ENCODE measurements around the gene TTC14.

- no peak for TF ChIP-seq RFX1 (IDR thresholded peaks at IDR 0.05)
- TF ChIP-seq ZNF583 (CRISPR knock-in tag; IDR thresholded peaks at IDR 0.05) = no peak
- no peak for TF ChIP-seq CTCF (IDR thresholded peaks at IDR 0.05 in 2 of 3, conservative IDR thresholded peaks at IDR 0.05 in 1 of 3; ENCODE audit: insufficient read depth in 2 of 3, low read depth in 1 of 3, low read length in 3 of 3)
- TF ChIP-seq MLLT1 (IDR thresholded peaks at IDR 0.05) = no peak
- TF ChIP-seq SOX6 (IDR thresholded peaks at IDR 0.05) = no peak
- no peak for TF ChIP-seq ZC3H8 (IDR thresholded peaks at IDR 0.05)
- no peak for TF ChIP-seq CBX8 (IDR thresholded peaks at IDR 0.05; ENCODE audit: borderline replicate concordance, extremely low read depth, low read depth, low read length, poor library complexity, severe bottlenecking)
- no peak for TF ChIP-seq ZBTB40 (IDR thresholded peaks at IDR 0.05)
- no peak for TF ChIP-seq ZBTB40 (CRISPR knock-in tag; IDR thresholded peaks at IDR 0.05)
- no peak for TF ChIP-seq SRSF1 (IDR thresholded peaks at IDR 0.05; ENCODE audit: low read depth, low read length)
- TF ChIP-seq FIP1L1 (IDR thresholded peaks at IDR 0.05; ENCODE audit: low read depth, low read length, poor library complexity, severe bottlenecking) = no peak
- TF ChIP-seq ZNF311 (CRISPR knock-in tag; IDR thresholded peaks at IDR 0.05) = no peak
- TF ChIP-seq GTF2B (IDR thresholded peaks at IDR 0.05; ENCODE audit: extremely low read depth, insufficient read length) = no peak
Measured at GRCh38 chr3:180564676-180565075, 37.3 kb upstream of the TTC14 start.

Measured in K562 (cell line).